GDM1 (cell line): Measurements from ENCODE around the gene VARS1.

Source experiments
- DNase-seq: peaks from one replicate; lab custom pipeline; 2025; lab: John Stamatoyannopoulos, UW

The VARS1 gene

DNA sequence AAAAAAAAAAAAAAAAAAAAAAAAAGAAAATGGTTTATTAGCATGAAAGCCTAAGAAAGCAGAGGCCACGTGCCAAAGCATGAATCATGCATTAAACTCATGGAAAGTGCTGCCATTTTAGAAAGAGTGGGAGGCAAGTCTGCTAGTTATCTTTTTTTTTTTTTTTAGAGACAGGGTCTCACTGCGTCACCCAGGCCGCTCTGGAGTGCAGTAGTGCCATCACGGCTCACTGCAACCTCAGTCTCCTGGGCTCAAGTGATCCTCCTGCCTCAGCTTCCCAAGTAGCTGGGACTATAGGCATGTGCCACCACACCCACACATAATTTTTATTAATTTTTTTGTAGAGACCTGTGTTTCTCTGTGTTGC lies 23.6 kb downstream of the VARS1 start:
- DNase-seq: no peak

DNA sequence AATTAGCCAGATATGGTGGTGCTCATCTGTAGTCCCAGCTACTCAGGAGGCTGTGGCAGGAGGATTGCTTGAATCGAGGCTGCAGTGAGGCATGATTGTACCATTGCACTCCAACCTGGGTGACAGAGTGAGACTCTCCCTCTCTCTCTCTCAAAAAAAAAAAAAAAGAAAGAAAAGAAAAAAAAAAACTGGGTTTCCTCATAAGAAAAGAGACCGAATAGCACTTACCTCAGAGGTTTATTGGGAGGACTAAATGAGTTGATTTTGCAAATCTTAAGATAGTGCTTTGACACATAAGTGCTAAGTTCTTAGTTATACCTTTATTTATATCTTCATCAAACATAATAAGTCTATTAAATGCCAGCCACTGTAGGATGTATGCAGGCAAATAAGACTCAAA lies 24.7 kb downstream of the VARS1 start:
- no peak for DNase-seq

DNA sequence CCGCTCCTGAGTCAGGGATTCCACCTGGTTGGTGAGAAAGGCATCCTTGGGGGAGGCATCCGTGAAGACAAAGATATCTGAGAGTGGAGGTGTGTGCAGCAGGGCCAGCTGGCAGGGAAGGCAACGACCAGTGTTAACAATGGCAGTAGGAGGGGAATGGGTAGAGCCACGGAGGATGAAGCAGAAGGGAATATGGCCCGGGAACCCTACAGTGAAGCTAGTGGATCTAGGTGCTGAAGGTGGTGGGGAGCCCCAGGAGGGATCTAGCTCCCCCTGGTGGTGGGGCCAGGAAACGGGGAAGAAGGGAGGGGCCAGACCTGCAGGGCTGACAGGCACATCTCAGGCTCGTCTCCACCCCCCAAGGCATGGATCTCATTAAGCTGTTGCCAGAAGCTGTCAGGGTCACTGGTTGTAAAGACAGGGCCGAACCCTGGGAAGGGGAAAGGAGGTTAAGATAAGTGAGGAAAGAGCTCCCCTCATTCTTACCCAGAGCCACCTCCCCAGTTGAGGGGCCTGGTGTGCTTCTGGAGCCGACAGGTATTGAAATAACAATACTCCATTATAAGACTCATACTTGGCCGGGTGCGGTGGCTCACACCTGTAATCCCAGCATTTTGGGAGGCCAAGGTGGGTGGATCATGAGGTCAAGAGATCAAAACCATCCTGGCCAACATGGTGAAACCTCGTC lies 25.7 kb downstream of the VARS1 start:
- DNase-seq: peak; percentile 85

DNA sequence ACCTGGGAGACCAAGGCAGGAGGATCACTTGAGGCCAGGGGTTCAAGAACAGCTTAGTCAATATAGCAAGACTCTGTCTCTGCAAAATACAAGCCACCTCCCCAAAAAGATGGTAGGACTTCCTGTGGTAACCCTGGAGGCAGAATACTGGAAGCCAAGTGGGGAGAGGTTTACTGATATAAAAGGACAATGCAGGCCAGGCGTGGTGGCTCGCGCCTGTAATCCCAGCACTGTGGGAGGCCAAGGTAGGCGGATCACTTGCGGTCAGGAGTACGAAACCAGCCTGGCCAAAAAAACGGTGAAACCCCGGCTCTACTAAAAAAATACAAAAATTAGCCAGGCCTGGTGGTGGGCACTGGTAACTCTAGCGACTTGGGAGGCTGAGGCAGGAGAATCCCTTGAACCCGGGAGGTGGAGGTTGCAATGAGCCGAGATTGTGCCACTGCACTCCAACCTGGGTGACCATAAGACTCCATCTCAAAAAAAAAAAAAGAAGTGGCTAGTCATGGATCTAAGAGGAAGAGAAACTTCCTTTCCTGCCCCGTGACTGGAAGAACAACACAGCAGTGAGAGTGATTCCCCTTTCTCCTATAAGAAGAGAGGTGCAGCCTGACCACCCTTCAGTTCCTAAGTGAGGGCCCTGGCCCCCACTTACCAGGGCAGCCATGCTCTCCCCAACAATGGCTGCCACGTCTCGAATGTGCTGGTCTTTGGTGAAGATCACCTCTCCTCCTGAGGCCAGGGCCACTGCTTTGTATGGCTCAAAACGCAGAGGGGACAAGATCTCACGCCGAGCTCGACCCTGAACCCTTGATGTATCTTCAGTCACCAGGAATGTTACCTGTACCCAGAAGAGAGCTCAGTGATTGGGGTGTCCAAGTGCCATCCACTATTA lies 26.9 kb downstream of the VARS1 start:
- DNase-seq: no peak

- DNase-seq: no peak
Observed at GRCh38 chr6:31767096-31767645, 28.4 kb downstream of the VARS1 start.

DNA sequence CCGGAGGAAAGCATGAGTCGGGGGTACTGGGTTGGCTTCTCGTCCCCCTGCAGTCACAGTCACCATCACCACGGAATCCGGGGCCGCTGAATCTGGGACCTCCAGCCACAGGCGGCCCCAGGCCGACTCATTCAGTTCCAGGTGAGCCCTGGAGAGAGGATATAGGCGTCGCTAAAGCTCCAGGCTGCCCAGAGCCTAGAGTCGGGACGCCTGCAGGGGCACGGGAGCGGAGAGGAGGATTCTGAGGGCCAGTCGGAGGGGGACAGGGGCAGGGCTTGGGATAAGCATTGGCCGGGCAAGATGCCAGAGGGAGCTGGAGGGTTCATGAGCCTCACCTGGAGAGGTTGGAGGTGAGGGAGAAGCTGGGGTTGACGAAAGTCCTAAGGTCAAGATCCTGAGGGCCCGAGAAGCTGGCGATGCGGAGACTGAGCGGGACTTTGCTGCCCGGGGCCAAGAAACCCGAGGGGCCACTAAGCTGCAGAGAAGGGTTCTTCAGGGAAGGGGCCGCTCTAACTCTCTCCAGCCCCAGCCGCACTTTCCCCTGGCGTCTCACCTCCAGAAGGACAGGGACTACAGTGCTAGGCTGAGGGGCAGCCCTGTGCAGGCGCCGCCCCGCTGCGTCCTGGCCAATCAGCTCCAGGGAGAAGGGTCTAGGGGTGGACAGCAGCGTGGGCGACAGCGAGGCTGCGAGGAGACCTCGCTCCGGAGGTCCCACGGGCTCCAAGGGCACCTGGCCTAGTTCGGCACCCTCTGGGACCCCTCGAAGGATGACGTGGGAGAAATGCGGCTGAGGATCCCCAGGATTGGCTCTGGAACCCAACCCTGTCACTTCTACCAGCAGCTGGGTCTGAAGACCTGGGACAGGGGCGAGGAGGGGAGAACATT lies 29.4 kb downstream of the VARS1 start:
- DNase-seq: no peak

GRCh38 chr6:31765559-31765909 lies 30.0 kb downstream of the VARS1 start:
- no peak for DNase-seq

DNA sequence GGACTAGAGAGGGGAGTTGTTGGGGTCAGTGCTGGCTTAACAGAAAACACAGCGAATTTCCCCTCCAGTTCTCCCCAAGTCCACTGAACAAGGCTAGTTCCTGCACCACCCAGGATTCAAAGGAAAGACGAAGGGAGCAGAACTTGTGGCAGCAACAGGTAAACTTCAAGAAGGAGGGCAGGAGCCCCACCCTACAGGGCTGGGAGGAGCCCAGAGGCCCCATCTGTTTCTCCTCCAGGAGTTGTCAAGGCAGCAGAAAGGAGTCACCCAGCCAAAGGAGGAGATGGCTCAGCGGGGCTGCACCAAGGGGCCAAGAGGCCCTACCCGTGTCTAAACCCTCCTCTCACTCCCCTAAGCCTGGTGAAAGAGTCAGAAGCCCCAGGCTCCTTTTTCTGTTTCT lies 31.4 kb downstream of the VARS1 start:
- no peak for DNase-seq

DNA sequence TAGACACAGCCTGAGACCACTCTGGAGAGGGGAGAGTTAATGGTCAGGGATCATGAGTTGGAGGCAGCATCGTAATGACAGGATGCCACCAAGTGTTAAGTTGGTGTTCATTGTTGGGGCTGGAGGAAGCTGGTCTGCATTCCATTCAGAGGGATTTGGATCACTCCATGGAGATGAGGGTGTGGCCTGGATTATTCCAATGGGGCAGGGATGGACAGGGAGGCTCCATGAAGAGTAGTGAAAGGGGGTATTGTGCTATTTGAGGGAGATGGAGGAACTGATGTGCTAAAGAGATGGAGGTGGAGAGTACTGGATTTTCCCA lies 32.0 kb downstream of the VARS1 start:
- no peak for DNase-seq

DNA sequence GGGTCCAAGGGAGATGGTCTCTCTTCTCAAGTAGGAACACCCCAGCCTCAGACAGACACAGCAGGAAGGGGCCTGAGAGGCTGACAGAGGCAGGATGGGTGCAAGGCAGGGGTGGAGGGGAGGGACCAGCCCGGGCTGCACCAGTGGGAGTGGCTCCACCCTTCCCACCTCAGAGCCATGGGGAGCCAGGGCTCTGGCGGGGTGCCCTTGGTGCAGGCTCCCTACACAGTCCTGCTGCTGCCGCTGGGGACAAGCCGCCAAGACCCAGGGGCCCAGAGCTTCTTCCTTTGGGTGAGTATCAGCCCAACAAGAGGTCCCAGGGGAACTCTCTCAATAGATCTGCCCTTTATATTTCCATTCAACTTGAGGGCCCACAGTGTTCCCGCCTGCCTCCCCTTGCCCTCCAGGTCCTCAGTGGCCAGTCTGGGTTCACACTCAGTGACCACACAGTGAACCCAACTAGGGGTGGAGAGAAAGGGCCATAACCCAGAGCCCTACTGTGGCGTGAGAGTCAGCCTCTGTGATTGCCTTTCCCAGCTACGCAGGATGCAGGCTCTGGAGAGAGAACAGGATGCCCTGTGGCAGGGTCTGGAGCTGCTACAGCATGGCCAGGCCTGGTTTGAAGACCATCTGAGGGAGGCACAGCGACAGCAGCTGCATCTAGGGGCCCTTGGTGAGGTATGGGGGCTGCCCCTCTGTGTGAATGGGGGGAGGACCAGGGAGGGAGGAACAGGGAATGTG lies 32.5 kb downstream of the VARS1 start:
- DNase-seq: no peak

DNA sequence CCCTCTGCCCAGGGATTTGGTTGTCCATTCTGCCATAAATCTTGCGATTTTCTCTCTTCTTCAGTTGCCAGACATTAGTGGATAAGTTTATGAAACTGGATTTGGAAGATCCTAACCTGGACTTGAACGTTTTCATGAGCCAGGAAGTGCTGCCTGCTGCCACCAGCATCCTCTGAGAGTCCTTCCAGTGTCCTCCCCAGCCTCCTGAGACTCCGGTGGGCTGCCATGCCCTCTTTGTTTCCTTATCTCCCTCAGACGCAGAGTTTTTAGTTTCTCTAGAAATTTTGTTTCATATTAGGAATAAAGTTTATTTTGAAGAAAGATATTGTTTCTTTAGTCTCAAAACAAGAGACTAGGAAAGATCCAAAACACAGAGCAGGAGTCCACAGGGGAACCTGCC lies 33.2 kb downstream of the VARS1 start, which contains the start of gene SAPCD1:
SAPCD1 (plus strand) TSS at position 301 of the 400 bp plus-strand sequence. CDS start 399 bp downstream, outside the sequence.
- no peak for DNase-seq

DNA sequence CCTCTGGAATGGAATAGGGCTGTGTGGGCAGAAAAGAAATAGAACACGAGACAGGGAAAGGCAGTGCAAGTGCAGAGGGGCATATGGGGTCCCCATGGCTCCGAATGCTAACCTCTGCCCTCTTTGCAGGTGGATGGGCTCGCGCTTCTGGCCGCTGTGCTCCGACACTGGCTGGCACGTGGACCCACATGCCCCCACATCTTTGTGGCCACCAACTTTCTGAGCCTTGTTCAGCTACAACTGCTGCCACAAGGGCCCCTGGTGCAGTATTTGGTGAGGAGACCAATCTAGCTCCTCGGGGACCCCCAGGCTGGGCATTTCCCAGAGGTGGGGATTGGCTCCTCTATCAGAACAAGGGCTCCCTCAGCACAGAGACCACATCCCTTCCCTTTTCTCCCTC lies 34.2 kb downstream of the VARS1 start:
- no peak for DNase-seq

- DNase-seq: no peak
Observed at GRCh38 chr6:31760790-31761189, 34.8 kb downstream of the VARS1 start.

DNA sequence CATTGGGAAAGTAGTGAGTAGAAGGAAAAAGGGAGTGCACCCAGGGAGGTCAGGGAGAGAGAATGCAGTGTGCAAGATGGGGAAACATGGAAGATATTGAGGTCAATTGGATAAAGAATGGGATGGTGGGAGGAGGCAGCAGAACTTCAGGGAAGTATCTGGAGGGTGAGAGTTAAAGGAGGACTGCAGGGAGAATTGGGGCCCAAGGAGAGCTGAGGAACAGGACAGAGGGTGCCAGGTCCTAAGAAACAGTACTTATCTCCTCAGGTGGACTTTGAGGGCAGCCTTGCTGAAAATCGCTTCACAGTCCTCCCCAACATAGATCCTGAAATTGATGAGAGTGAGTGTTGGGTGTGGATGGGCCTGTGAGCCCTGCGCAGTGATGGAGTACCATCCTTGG lies 37.3 kb downstream of the VARS1 start:
- DNase-seq: no peak

- DNase-seq: no peak
Observed at GRCh38 chr6:31752739-31753319, 42.7 kb downstream of the VARS1 start.

GRCh38 chr6:31750411-31751022 lies 45.0 kb downstream of the VARS1 start:
- DNase-seq: no peak

DNA sequence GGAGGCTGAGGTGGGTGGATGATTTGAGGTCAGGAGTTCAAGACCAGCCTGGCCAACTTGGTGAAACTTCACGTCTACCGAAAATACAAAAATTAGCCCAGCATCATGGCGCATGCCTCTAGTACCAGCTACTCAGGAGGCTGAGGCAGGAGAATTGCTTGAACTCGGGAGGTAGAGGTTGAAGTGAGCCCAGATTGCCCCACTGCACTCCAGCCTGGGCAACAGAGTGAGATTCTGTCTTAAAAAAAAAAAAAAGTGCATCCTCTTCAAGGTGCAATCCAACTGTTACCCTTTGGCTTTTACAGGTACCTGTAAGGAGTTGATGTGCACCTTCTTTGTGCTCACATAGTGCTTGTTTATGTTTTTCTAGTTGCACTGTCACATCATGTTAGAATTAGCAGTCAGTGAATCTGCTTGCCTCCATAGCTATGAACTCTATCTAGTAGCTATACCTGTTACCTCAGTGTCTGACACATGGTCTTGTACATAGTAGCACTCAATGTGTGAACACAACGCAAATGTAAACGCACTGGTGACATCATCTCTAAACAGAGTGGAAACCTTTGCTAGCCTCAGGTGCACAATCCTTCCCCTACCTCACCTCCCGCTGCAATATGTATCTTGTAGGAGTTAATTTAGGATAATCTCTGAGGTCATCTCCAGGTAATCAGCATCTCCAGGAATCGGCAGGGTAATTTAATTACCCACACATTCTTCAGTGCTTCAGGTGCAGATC lies 46.1 kb downstream of the VARS1 start:
- DNase-seq: no peak
